Mesenchymal stem cell (in vitro differentiated cells and primary cell): ENCODE measurements around the gene ADAMTS20.
A peak's percentile ranks its signal among the peaks of the same experiment; 100 is the strongest.

Experiments
- DNase-seq: peaks from one replicate; pipeline ENCODE4 v3.0.0-alpha.2; 2013
- H2AFZ ChIP-seq: one replicate; pipeline ENCODE4 v1.6.1; 2013; ENCODE audit warnings: low read depth, mild to moderate bottlenecking, control low read depth, inconsistent platforms, low read length, moderate library complexity
- H2AK5ac ChIP-seq: 2 replicates; pipeline ENCODE4 v1.6.1; 2013; ENCODE audit warnings: low read length, moderate library complexity, mild to moderate bottlenecking, inconsistent platforms; ENCODE audit not compliant: severe bottlenecking
- H2BK120ac ChIP-seq: one replicate; pipeline ENCODE4 v1.6.1; 2013; ENCODE audit warnings: low read depth, mild to moderate bottlenecking, inconsistent platforms, low read length, moderate library complexity
- H2BK12ac ChIP-seq, 2 experiments: one replicate each; pipeline ENCODE4 v1.6.1; 2013; ENCODE audit warnings: inconsistent platforms in 2 of 2, low read length in 2 of 2, mild to moderate bottlenecking in 2 of 2, moderate library complexity in 2 of 2, control low read depth in 1 of 2
- H2BK15ac ChIP-seq: one replicate; pipeline ENCODE4 v1.6.1; 2013; ENCODE audit warnings: mild to moderate bottlenecking, low read depth, inconsistent platforms; ENCODE audit not compliant: poor library complexity, severe bottlenecking
- H2BK5ac ChIP-seq: 2 replicates; pipeline ENCODE4 v1.6.1; 2013; ENCODE audit warnings: low read depth, mild to moderate bottlenecking, low read length, control low read depth, inconsistent platforms; ENCODE audit not compliant: poor library complexity, severe bottlenecking
- H3K14ac ChIP-seq, 2 experiments: one replicate each; pipeline ENCODE4 v1.6.1; 2013; ENCODE audit warnings: inconsistent platforms in 2 of 2, low read length in 2 of 2, control low read depth in 1 of 2, mild to moderate bottlenecking in 1 of 2, moderate library complexity in 1 of 2
- H3K18ac ChIP-seq, 2 experiments: one replicate each; pipeline ENCODE4 v1.6.1; 2013; ENCODE audit warnings: inconsistent platforms in 2 of 2, low read length in 2 of 2, control low read depth in 1 of 2, low read depth in 1 of 2, mild to moderate bottlenecking in 1 of 2
- H3K23ac ChIP-seq, 2 experiments: one replicate each; pipeline ENCODE4 v1.6.1; 2013; ENCODE audit warnings: inconsistent platforms in 2 of 2, low read length in 2 of 2, mild to moderate bottlenecking in 2 of 2, moderate library complexity in 2 of 2, control low read depth in 1 of 2
- H3K27ac ChIP-seq: 2 replicates; pipeline ENCODE4 v1.5.1; 2013; ENCODE audit warnings: mild to moderate bottlenecking, moderate library complexity, low read length, control low read depth, inconsistent platforms; ENCODE audit not compliant: poor library complexity, severe bottlenecking
- H3K27me3 ChIP-seq, 2 experiments: 2 replicates each; pipeline versions ENCODE4 v1.6.1 to v1.7.0; 2013; ENCODE audit warnings: low read length in 2 of 2, mild to moderate bottlenecking in 2 of 2, moderate library complexity in 2 of 2, control low read depth in 1 of 2, inconsistent platforms in 1 of 2; ENCODE audit not compliant: control insufficient read depth in 1 of 2, insufficient read depth in 1 of 2
- H3K36me3 ChIP-seq, 2 experiments: 2 replicates each; pipeline versions ENCODE4 v1.6.1 to v1.7.0; 2013; ENCODE audit warnings: low read length in 2 of 2, control low read depth in 1 of 2, inconsistent platforms in 1 of 2, low read depth in 1 of 2, mild to moderate bottlenecking in 1 of 2; ENCODE audit not compliant: insufficient read depth in 2 of 2, control insufficient read depth in 1 of 2
- H3K4ac ChIP-seq, 2 experiments: one replicate each; pipeline ENCODE4 v1.6.1; 2013; ENCODE audit warnings: inconsistent platforms in 2 of 2, low read length in 2 of 2, mild to moderate bottlenecking in 2 of 2, moderate library complexity in 2 of 2, control low read depth in 1 of 2, low read depth in 1 of 2
- H3K4me1 ChIP-seq: 2 replicates; pipeline ENCODE4 v1.6.1; 2013; ENCODE audit warnings: low read depth, low read length, control low read depth; ENCODE audit not compliant: control insufficient read depth, insufficient read depth
- H3K4me2 ChIP-seq: 2 replicates; pipeline ENCODE4 v1.6.1; 2013; ENCODE audit warnings: low read length, mild to moderate bottlenecking, inconsistent platforms; ENCODE audit not compliant: poor library complexity, severe bottlenecking
- H3K4me3 ChIP-seq, 2 experiments: 2 replicates each; pipeline versions ENCODE4 v1.5.1 to v1.7.0; 2013; ENCODE audit warnings: low read length in 2 of 2, mild to moderate bottlenecking in 2 of 2, control low read depth in 1 of 2, low read depth in 1 of 2; ENCODE audit not compliant: insufficient read depth in 1 of 2
- H3K79me1 ChIP-seq: replicated peaks from 2 replicates; pipeline ENCODE4 v1.6.1; 2013; ENCODE audit warnings: mild to moderate bottlenecking, control low read depth, low read length, inconsistent platforms; ENCODE audit not compliant: poor library complexity, severe bottlenecking
- H3K9ac ChIP-seq: 2 replicates; pipeline ENCODE4 v1.7.0; 2013; ENCODE audit warnings: mild to moderate bottlenecking, low read length, moderate library complexity
- H3K9me3 ChIP-seq: 2 replicates; pipeline ENCODE4 v1.7.0; 2013; ENCODE audit warnings: mild to moderate bottlenecking, low read length; ENCODE audit not compliant: control insufficient read depth
- H4K8ac ChIP-seq: one replicate; pipeline ENCODE4 v1.6.1; 2013; ENCODE audit warnings: inconsistent platforms, mild to moderate bottlenecking, low read length, moderate library complexity
- H4K91ac ChIP-seq: one replicate; pipeline ENCODE4 v1.6.1; 2013; ENCODE audit warnings: mild to moderate bottlenecking, low read length, inconsistent platforms
- WGBS: methylation state at CpG from one replicate; pipeline ENCODE4 v1.1.7; 2013; ENCODE audit warnings: mixed read lengths; 5-methylcytosine and 5-hydroxymethylcytosine counted together

The ADAMTS20 gene

GRCh38 chr12:43416981-43417380 is 135.0 kb downstream of the ADAMTS20 start:
- Histone ChIP-seq H2AK5ac (no peak overlapping the region), H4K91ac (no peak overlapping the region), H3K27me3 (no peaks in the 10 kb centered on the region), H3K18ac (no peak overlapping the region), H3K4me1 (no peaks in the 10 kb centered on the region), H3K4me2 (no peak overlapping the region), H3K4me3 (no peak overlapping the region), H3K9ac (no peak overlapping the region), H3K27ac (no peak overlapping the region), H3K4ac (no peak overlapping the region), H3K79me1 (no peaks in the 10 kb centered on the region), H2BK120ac (no peak overlapping the region), H3K36me3 (no peaks in the 10 kb centered on the region), H3K14ac (no peak overlapping the region), H2BK15ac (no peak overlapping the region), H3K9me3 (no peaks in the 10 kb centered on the region), H2AFZ (no peak overlapping the region), H2BK5ac (no peak overlapping the region), H4K8ac (no peak overlapping the region), H2BK12ac (no peak overlapping the region), H3K23ac (no peak overlapping the region)
- no peak for DNase-seq

- H3K18ac ChIP-seq = no peak overlapping the region
- no peaks in the 10 kb centered on the region for H3K36me3 ChIP-seq
- no peak overlapping the region for H2AFZ ChIP-seq
- no peak overlapping the region for H3K4me2 ChIP-seq
- WGBS = no CpG with 5 or more reads among the region's 1 CpG
- H3K14ac ChIP-seq = no peak overlapping the region
- no peak overlapping the region for H4K91ac ChIP-seq
- H3K9me3 ChIP-seq = no peaks in the 10 kb centered on the region
- no peak overlapping the region for H3K4ac ChIP-seq
- no peak overlapping the region for H3K4me3 ChIP-seq
- no peak overlapping the region for H3K23ac ChIP-seq
- no peak overlapping the region for H2BK5ac ChIP-seq
- no peak overlapping the region for H3K9ac ChIP-seq
- no peak overlapping the region for H2AK5ac ChIP-seq
- no peak overlapping the region for H2BK15ac ChIP-seq
- no peak overlapping the region for H3K27ac ChIP-seq
- H3K27me3 ChIP-seq = no peaks in the 10 kb centered on the region
- no peaks in the 10 kb centered on the region for H3K79me1 ChIP-seq
- DNase-seq = peak; percentile 12
- H2BK12ac ChIP-seq = no peak overlapping the region
- no peak overlapping the region for H4K8ac ChIP-seq
- H2BK120ac ChIP-seq = no peak overlapping the region
- H3K4me1 ChIP-seq = no peaks in the 10 kb centered on the region
Observed at GRCh38 chr12:43407816-43408645, 144.0 kb downstream of the ADAMTS20 start.

GRCh38 chr12:43406801-43407200 is 145.2 kb downstream of the ADAMTS20 start:
- H3K23ac ChIP-seq = no peak overlapping the region
- H3K27me3 ChIP-seq = no peaks in the 10 kb centered on the region
- no peak overlapping the region for H3K4me3 ChIP-seq
- H3K4me2 ChIP-seq = no peak overlapping the region
- no peak overlapping the region for H3K27ac ChIP-seq
- DNase-seq = no peak
- H3K14ac ChIP-seq = no peak overlapping the region
- no peak overlapping the region for H4K8ac ChIP-seq
- no peak overlapping the region for H2BK12ac ChIP-seq
- H3K4me1 ChIP-seq = no peaks in the 10 kb centered on the region
- H3K9me3 ChIP-seq = no peaks in the 10 kb centered on the region
- H3K9ac ChIP-seq = no peak overlapping the region
- no peak overlapping the region for H2AFZ ChIP-seq
- no peak overlapping the region for H3K18ac ChIP-seq
- H2AK5ac ChIP-seq = no peak overlapping the region
- H4K91ac ChIP-seq = no peak overlapping the region
- no CpG with 5 or more reads among the region's 1 CpG for WGBS
- H3K36me3 ChIP-seq = no peaks in the 10 kb centered on the region
- no peak overlapping the region for H2BK5ac ChIP-seq
- H3K4ac ChIP-seq = no peak overlapping the region
- H2BK15ac ChIP-seq = no peak overlapping the region
- no peaks in the 10 kb centered on the region for H3K79me1 ChIP-seq
- H2BK120ac ChIP-seq = no peak overlapping the region

GRCh38 chr12:43402436-43402835 is 149.6 kb downstream of the ADAMTS20 start:
- no peak overlapping the region for H3K9ac ChIP-seq
- no peak overlapping the region for H3K4me2 ChIP-seq
- no peak overlapping the region for H4K8ac ChIP-seq
- no peak overlapping the region for H3K23ac ChIP-seq
- H2AFZ ChIP-seq = no peak overlapping the region
- no peaks in the 10 kb centered on the region for H3K36me3 ChIP-seq
- no peak overlapping the region for H2BK12ac ChIP-seq
- no peak overlapping the region for H3K4ac ChIP-seq
- H3K9me3 ChIP-seq = no peaks in the 10 kb centered on the region
- H3K27me3 ChIP-seq = no peaks in the 10 kb centered on the region
- H3K4me1 ChIP-seq = no peaks in the 10 kb centered on the region
- no peak overlapping the region for H3K18ac ChIP-seq
- DNase-seq = no peak
- H4K91ac ChIP-seq = no peak overlapping the region
- no peak overlapping the region for H3K4me3 ChIP-seq
- H3K14ac ChIP-seq = no peak overlapping the region
- H2BK120ac ChIP-seq = no peak overlapping the region
- no peak overlapping the region for H3K27ac ChIP-seq
- H2BK15ac ChIP-seq = no peak overlapping the region
- H2AK5ac ChIP-seq = no peak overlapping the region
- H3K79me1 ChIP-seq = no peaks in the 10 kb centered on the region
- H2BK5ac ChIP-seq = no peak overlapping the region
